Measurements from ENCODE around the gene TAB2.
"Not testable (repeated sequence)": the region's sequence is repeated elsewhere in the genome, so short reads cannot be mapped to it uniquely, and the experiment has no call there.

Gene TAB2

DNA sequence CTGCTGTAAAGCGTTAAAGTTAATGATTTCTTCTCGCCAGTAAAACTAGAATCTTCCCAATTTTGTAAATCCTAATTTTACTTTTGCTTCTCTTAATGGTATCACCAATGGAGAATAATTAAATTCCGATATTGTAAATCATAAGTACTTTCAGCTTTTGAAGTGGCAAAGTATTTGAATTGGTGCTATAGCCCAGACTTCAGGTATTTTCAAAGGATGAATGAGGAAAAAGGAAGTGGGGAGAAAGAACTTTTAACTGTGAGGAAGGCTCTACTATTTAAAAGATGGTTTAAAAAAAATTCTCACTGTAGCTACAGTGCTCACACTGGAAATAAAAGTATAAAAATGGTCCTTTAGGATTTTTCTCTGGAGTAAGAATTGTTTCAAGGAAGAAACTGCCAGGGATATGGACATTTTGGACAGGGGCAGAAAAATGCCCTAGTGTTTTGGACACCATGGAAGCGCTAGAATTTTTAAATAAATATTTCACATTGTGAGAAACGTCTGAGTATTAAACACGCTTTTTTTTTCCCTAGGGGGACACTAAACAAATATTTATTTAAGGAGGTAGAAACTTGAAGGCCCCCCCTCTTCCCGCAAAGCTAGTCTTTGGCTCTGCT, 1.3 kb upstream of the TAB2 start:
- TF ChIP-seq, protein P1, sequence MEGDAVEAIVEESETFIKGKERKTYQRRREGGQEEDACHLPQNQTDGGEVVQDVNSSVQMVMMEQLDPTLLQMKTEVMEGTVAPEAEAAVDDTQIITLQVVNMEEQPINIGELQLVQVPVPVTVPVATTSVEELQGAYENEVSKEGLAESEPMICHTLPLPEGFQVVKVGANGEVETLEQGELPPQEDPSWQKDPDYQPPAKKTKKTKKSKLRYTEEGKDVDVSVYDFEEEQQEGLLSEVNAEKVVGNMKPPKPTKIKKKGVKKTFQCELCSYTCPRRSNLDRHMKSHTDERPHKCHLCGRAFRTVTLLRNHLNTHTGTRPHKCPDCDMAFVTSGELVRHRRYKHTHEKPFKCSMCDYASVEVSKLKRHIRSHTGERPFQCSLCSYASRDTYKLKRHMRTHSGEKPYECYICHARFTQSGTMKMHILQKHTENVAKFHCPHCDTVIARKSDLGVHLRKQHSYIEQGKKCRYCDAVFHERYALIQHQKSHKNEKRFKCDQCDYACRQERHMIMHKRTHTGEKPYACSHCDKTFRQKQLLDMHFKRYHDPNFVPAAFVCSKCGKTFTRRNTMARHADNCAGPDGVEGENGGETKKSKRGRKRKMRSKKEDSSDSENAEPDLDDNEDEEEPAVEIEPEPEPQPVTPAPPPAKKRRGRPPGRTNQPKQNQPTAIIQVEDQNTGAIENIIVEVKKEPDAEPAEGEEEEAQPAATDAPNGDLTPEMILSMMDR (IDR thresholded peaks at IDR 0.05; ENCODE audit: extremely low read depth, insufficient read depth, missing control alignments): no peak
- DNase-seq (ENCODE audit: low spot score): no peak
- in situ Hi-C loops (cut with MboI; ENCODE audit: low pct_unique_long_range_greater_than_20kb, low sequenced_read_pairs, unreplicated experiment): no loop called here

DNA sequence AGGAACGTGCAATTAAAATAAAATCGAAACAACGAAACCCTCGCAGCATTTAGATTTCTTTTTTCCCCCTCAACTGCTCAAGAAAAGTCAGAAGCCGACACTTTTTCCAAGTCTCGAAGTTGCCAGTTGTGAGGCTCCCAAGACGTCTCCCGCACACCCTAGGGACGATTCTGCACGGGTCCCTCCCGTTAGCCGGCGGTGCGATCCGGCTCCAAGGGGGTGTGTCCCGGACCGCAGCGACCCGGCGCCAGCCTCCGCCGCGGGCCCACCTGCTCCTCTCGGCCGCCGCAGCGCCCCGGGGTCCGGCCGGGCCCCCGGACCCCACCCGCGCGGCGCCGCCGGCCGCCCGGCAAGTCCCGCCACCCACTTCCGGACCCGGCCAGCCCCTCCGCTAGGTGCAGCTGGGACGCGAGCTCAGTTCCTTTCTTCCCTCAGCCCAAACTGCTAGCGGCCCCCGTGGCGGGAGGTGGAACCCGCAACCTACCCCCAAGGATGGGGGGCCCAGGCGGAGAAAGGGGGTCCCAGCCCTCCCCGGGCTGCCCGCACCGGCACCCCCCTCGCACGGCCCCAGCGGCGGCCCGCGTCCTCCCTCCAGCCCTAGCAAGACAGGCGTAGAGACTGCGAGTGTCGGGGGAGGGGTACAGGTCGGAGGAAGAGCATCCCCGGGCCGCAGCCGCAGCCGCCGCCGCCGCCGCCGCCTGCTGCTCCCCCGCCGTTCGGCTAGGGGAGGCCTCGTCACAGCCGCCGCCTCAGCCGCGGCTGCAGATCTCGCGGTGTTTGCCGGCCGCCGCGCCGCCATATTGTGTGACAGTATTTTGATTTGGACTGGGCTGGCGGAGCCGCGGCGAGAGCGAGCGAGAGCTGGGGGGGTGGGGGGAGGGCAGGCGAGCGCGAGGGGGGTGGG, 520 bp upstream of the TAB2 start:
- DNase-seq (ENCODE audit: low spot score): peak; percentile 92
- TF ChIP-seq, protein P1 (IDR thresholded peaks at IDR 0.05; ENCODE audit: extremely low read depth, insufficient read depth, missing control alignments): peak; percentile 15
- in situ Hi-C loops (cut with MboI; ENCODE audit: low pct_unique_long_range_greater_than_20kb, low sequenced_read_pairs, unreplicated experiment): no loop called here

DNA sequence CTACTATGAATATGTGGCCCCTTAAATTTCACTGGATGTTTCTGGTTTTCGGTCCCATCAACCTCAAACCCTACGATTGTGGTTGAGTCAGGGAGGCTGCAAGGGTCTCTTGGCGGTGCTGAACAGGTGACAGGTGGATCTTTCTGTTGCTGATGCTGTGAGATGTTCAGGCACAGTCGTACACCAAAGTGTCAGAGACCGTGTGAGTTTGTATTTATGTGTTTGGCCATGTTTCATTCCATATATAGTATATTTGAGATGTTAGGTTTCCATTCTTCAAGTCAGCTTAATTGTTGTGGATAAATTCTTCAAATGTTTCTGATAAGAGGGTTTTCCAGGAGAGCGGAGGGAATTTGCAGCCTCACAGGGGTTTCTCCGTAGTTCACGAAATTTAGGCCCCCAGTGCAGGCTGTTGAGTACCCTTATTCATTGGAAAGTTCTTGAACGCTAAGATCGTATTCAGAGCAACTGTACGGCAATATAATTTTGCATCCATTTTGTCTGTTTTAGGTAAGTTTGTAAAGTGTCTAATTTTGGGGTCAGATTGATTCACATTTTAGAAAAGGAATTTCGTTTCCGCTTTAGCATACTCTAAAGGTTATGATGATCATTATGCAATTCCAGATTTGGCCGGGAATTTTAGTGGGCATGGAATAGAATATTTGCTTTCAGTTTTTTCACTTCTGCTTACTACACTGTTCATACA, 1.2 kb downstream of the TAB2 start:
- in situ Hi-C loops (cut with MboI; ENCODE audit: low pct_unique_long_range_greater_than_20kb, low sequenced_read_pairs, unreplicated experiment): no loop called here
- no peak for DNase-seq (ENCODE audit: low spot score)
- TF ChIP-seq, protein P1 (IDR thresholded peaks at IDR 0.05; ENCODE audit: extremely low read depth, insufficient read depth, missing control alignments): no peak

DNA sequence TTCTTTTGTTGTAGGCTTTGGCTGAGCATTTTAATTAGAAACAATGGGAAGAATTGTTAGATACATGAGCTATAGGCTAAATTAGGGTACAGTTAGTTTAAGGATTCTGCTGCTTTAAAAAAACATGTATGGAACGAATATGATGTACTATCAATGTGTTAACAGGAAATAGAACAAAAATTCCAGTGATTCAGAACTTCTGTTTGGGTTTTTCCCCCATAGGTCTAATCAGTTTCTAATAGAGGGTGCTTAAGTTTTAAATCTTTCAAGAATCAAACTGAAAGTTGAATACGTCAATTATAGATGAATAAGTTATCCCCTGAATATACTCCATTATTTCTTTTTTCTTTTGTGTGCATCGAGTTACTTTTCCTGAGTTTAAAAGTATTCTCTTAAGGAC, 1.9 kb downstream of the TAB2 start:
- in situ Hi-C loops (cut with MboI; ENCODE audit: low pct_unique_long_range_greater_than_20kb, low sequenced_read_pairs, unreplicated experiment): no loop called here
- no peak for DNase-seq (ENCODE audit: low spot score)
- TF ChIP-seq, protein P1 (IDR thresholded peaks at IDR 0.05; ENCODE audit: extremely low read depth, insufficient read depth, missing control alignments): no peak

DNA sequence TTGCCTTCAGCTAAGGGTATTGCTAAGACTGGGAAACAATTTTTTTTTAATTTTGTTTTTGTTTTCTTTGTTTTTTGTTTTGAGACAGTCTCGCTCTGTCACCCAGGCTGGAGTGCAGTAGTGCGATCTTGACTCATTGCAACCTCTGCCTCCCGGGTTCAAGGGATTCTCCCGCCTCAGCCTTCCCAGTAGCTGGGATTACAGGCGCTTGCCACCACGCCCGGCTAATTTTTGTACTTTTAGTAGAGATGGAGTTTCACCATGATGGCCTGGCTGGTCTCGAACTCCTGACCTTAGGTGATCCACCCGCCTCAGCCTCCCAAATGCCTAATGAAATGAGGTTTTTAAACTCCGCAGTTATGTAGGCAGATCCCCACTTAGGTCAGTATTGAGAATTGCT, 2.5 kb downstream of the TAB2 start:
- in situ Hi-C loops (cut with MboI; ENCODE audit: low pct_unique_long_range_greater_than_20kb, low sequenced_read_pairs, unreplicated experiment); DNase-seq (ENCODE audit: low spot score): not testable (repeated sequence)

DNA sequence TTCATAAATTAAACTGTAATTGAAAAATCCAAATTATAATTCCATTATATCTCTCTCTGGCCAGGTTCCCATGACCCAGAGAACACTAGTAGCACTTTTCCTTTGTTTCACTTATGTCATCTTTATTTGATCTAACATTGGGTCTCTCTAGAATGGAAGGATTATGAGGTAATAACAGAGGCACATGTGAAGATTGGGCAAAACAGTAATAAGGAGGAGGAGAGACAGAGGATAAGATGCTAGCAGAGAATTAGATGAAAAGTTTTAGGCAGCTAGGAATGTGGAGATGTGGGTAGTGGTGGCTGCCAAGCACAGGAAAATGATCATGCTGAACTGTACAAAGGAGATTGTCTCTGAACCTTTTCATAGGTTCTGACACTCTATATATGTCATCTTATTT, 3.3 kb downstream of the TAB2 start:
- in situ Hi-C loops (cut with MboI; ENCODE audit: low pct_unique_long_range_greater_than_20kb, low sequenced_read_pairs, unreplicated experiment): no loop called here
- DNase-seq (ENCODE audit: low spot score): no peak
- TF ChIP-seq, protein P1 (IDR thresholded peaks at IDR 0.05; ENCODE audit: extremely low read depth, insufficient read depth, missing control alignments): no peak
